IMR-90 (cell line): ENCODE data around the gene LRP1B. TPM values are rescaled to one million over a fixed set of nuclear protein-coding genes. Genes with fewer than 3 reads are reported as not detected.

ENCODE experiments used
- ATAC-seq: fragments of 200-7000 bp; cut with Tn5 transposase; 2 replicates; pipeline ENCODE4 v1.9.1; 2020; ENCODE audit warnings: low read depth, mild to moderate bottlenecking, moderate library complexity
- BruUV-seq: library from RNA; stranded (reverse); fragments of 400-500 nt; replicated peaks from 2 replicates; lab custom pipeline; 2021; lab: Mats Ljungman, UMichigan
- CTCF ChIA-PET: fragments of 300-600 bp; formaldehyde crosslinking; extraction: SDS; loops from one replicate; lab custom pipeline; 2021; ENCODE audit warnings: antibody characterized with exemption; lab: Yijun Ruan, JAX
- POLR2A ChIA-PET: fragments of 300-600 bp; sonication (Branson Sonifier 250); formaldehyde crosslinking; loops from one replicate; lab custom pipeline; 2022; ENCODE audit warnings: antibody characterized with exemption; ENCODE audit not compliant: unreplicated experiment; lab: Charles Lee
- DNase-seq: peaks from one replicate; pipeline ENCODE4 v3.0.0; 2013
- H2AFZ ChIP-seq: replicated peaks from 2 replicates; pipeline ENCODE3; 2013; ENCODE audit warnings: low read length, mild to moderate bottlenecking; ENCODE audit not compliant: poor library complexity
- H2AK5ac ChIP-seq: 2 replicates; pipeline ENCODE4 v1.6.1; 2013; ENCODE audit warnings: low read depth, low read length, inconsistent platforms
- H2AK9ac ChIP-seq: replicated peaks from 2 replicates; pipeline ENCODE3; 2013; ENCODE audit warnings: mild to moderate bottlenecking, low read depth, low read length, moderate library complexity; ENCODE audit not compliant: poor library complexity
- H2BK120ac ChIP-seq: 2 replicates; pipeline ENCODE4 v1.6.1; 2013; ENCODE audit warnings: low read depth, low read length, inconsistent platforms
- H2BK15ac ChIP-seq: 3 replicates; pipeline ENCODE4 v1.6.1; 2013; ENCODE audit warnings: low read depth, low read length, inconsistent platforms
- H2BK20ac ChIP-seq: 2 replicates; pipeline ENCODE4 v1.6.1; 2013; ENCODE audit warnings: low read depth, mild to moderate bottlenecking, inconsistent platforms, low read length, moderate library complexity
- H2BK5ac ChIP-seq: 2 replicates; pipeline ENCODE4 v1.6.1; 2013; ENCODE audit warnings: mild to moderate bottlenecking, low read depth, low read length, inconsistent platforms; ENCODE audit not compliant: poor library complexity, severe bottlenecking
- H3K14ac ChIP-seq: replicated peaks from 2 replicates; pipeline ENCODE4 v1.6.1; 2013; ENCODE audit warnings: low read depth, low read length, inconsistent platforms
- H3K18ac ChIP-seq: 2 replicates; pipeline ENCODE4 v1.6.1; 2013; ENCODE audit warnings: low read depth, low read length, control low read depth
- H3K23ac ChIP-seq: 2 replicates; pipeline ENCODE4 v1.6.1; 2013; ENCODE audit warnings: low read depth, low read length, inconsistent platforms
- H3K27ac ChIP-seq: 2 replicates; pipeline ENCODE4 v1.5.1; 2013; ENCODE audit warnings: mild to moderate bottlenecking, control low read depth, low read length; ENCODE audit not compliant: insufficient read depth
- H3K27me3 ChIP-seq: 2 replicates; pipeline ENCODE4 v1.6.1; 2013; ENCODE audit warnings: low read length; ENCODE audit not compliant: control insufficient read depth, insufficient read depth
- H3K36me3 ChIP-seq: 2 replicates; pipeline ENCODE4 v1.6.1; 2013; ENCODE audit warnings: low read length, mixed read lengths; ENCODE audit not compliant: control insufficient read depth, insufficient read depth
- H3K4ac ChIP-seq: 2 replicates; pipeline ENCODE4 v1.6.1; 2013; ENCODE audit warnings: low read depth, low read length, inconsistent platforms
- H3K4me1 ChIP-seq: 2 replicates; pipeline ENCODE4 v1.6.1; 2013; ENCODE audit warnings: low read length, mixed read lengths; ENCODE audit not compliant: control insufficient read depth, insufficient read depth
- H3K4me2 ChIP-seq: 2 replicates; pipeline ENCODE4 v1.6.1; 2013; ENCODE audit warnings: low read depth, mild to moderate bottlenecking, control low read depth, low read length, moderate library complexity
- H3K4me3 ChIP-seq: 2 replicates; pipeline ENCODE4 v1.5.1; 2013; ENCODE audit warnings: low read depth, mild to moderate bottlenecking, control low read depth, low read length, moderate library complexity; ENCODE audit not compliant: insufficient read depth
- H3K56ac ChIP-seq: 2 replicates; pipeline ENCODE4 v1.6.1; 2013; ENCODE audit warnings: low read length, inconsistent platforms; ENCODE audit not compliant: insufficient read depth; ENCODE audit errors: extremely low read depth
- H3K79me1 ChIP-seq, 2 experiments: 2 replicates each; pipeline ENCODE4 v1.6.1; 2013; ENCODE audit warnings: low read length in 2 of 2, inconsistent platforms in 1 of 2, low read depth in 1 of 2
- H3K9ac ChIP-seq: 2 replicates; pipeline ENCODE4 v1.6.1; 2013; ENCODE audit warnings: low read depth, low read length, control low read depth
- H3K9me1 ChIP-seq: 2 replicates; pipeline ENCODE4 v1.6.1; 2013; ENCODE audit warnings: low read length, inconsistent platforms; ENCODE audit not compliant: insufficient read depth
- H3K9me3 ChIP-seq: 2 replicates; pipeline ENCODE4 v1.6.1; 2013; ENCODE audit warnings: low read length; ENCODE audit not compliant: control insufficient read depth, insufficient read depth
- H4K20me1 ChIP-seq: 2 replicates; pipeline ENCODE4 v1.6.1; 2013; ENCODE audit warnings: low read length, inconsistent platforms; ENCODE audit not compliant: insufficient read depth
- H4K5ac ChIP-seq: 2 replicates; pipeline ENCODE4 v1.6.1; 2013; ENCODE audit warnings: mild to moderate bottlenecking, low read depth, low read length, control low read depth
- H4K8ac ChIP-seq, 2 experiments: 2 replicates each; pipeline ENCODE4 v1.6.1; 2013; ENCODE audit warnings: low read depth in 2 of 2, low read length in 2 of 2, control low read depth in 1 of 2, inconsistent platforms in 1 of 2
- H4K91ac ChIP-seq: 2 replicates; pipeline ENCODE4 v1.6.1; 2013; ENCODE audit warnings: low read depth, low read length, inconsistent platforms; ENCODE audit not compliant: insufficient read depth
- BHLHE40 ChIP-seq: fragments of 150-350 bp; IDR thresholded peaks from 2 replicates; pipeline ENCODE4 v1.6.1; 2016; ENCODE audit warnings: mild to moderate bottlenecking, low read depth, low read length
- CHD1 ChIP-seq: IDR thresholded peaks from 2 replicates; pipeline ENCODE4 v1.6.1; 2012; ENCODE audit warnings: low read depth, low read length, improper control_type of control experiment
- FOS ChIP-seq: fragments of 150-350 bp; IDR thresholded peaks from 2 replicates; pipeline ENCODE4 v1.6.1; 2016; ENCODE audit warnings: low read depth, low read length
- MAFK ChIP-seq: IDR thresholded peaks from 2 replicates; pipeline ENCODE4 v1.6.1; 2012; ENCODE audit warnings: low read depth, low read length, improper control_type of control experiment
- NFE2L2 ChIP-seq: fragments of 150-350 bp; IDR thresholded peaks from 2 replicates; pipeline ENCODE4 v1.6.1; 2016; ENCODE audit warnings: low read depth, mild to moderate bottlenecking, low read length
- WGBS, 2 experiments: methylation state at CpG; one replicate each; pipeline versions ENCODE4 v1.1.5 to v1.1.7; 2013; ENCODE audit warnings: missing lambda C conversion rate in 2 of 2; ENCODE audit not compliant: insufficient read length in 1 of 2; ENCODE audit errors: extremely low coverage in 2 of 2; 5-methylcytosine and 5-hydroxymethylcytosine counted together
- dilution Hi-C: fragments of 300-500 bp; cut with HindIII; formaldehyde crosslinking; loops from one replicate; pipeline ENCODE4 v1.14.3; 2018; ENCODE audit warnings: low sequenced_read_pairs; ENCODE audit not compliant: unreplicated experiment
- in situ Hi-C: fragments of 300-500 bp; cut with MboI; formaldehyde crosslinking; loops from 3 replicates; pipeline ENCODE4 v1.14.3; 2019; ENCODE audit warnings: low sequenced_read_pairs, inconsistent platforms, mixed read lengths
- intact Hi-C: fragments of 100-400 bp; cut with micrococcal nuclease; formaldehyde crosslinking; loops from 2 replicates; pipeline ENCODE4 v1.10.0; 2022
- polyA plus RNA-seq, 3 experiments: library from polyadenylated mRNA; depleted of rRNA; stranded (reverse); fragments of >200 nt; gene quantifications; 2 replicates each; pipeline ENCODE4 v1.2.3, GENCODE V29; 2012; ENCODE audit warnings: low replicate concordance in 1 of 3
- total RNA-seq: library from RNA; depleted of rRNA; stranded (reverse); fragments of >200 nt; gene quantifications from 2 replicates; pipeline ENCODE4 v1.2.3, GENCODE V29; 2012

The LRP1B gene
- total and polyA plus RNA-seq, 2 of the 4 experiments (the other 2 are of a cell fraction) = under 0.01 to 0.02 TPM

- ATAC-seq (peak; percentile 40; the same call in 1 of the 2 replicates), DNase-seq (peak; percentile 78)
- Histone ChIP-seq H3K9me3 (no peaks in the 10 kb centered on the region), H2BK20ac (peak overlapping the region; percentile 77; the same call in 1 of the 2 replicates), H4K8ac (peak overlapping the region in 1 of 2 experiments; percentile 74; a peak in 1 of 4 replicates), H2BK5ac (peak overlapping the region; percentile 61), H3K27ac (no peak overlapping the region), H3K18ac (no peak overlapping the region), H3K14ac (no peak overlapping the region), H3K9ac (no peak overlapping the region), H3K4me2 (no peak overlapping the region), H3K4me1 (no peaks in the 10 kb centered on the region; the same call in 1 of the 2 replicates), H3K4me3 (no peak overlapping the region), H2BK120ac (peak overlapping the region; percentile 71; the same call in 1 of the 2 replicates), H3K56ac (no peak overlapping the region), H4K5ac (no peak overlapping the region; the same call in 1 of the 2 replicates), H2AK5ac (no peak overlapping the region), H3K36me3 (no peaks in the 10 kb centered on the region), H4K91ac (no peak overlapping the region), H3K9me1 (no peaks in the 10 kb centered on the region), H2AFZ (no peak overlapping the region), H2AK9ac (no peak overlapping the region), H2BK15ac (no peak overlapping the region), H4K20me1 (no peaks in the 10 kb centered on the region), H3K23ac (no peak overlapping the region), H3K79me1 (no peaks in the 10 kb centered on the region), H3K4ac (peak overlapping the region; percentile 2; the same call in 1 of the 2 replicates), H3K27me3 (no peaks in the 10 kb centered on the region)
- WGBS, 2 experiments = no CpG with 5 or more reads among the region's 1 CpG
- no TSS peak for BruUV-seq
- in situ Hi-C loops = no loop called here
- dilution Hi-C loops = no loop called here
- ChIA-PET CTCF (interaction anchor here (0.5 to 0.8 kb wide), 4 partner anchors 9 to 311 kb away, joined by 3 to 5 read pairs (median 4); no protein-coding TSS in a partner anchor), POLR2A (no interaction called here)
- TF ChIP-seq BHLHE40 (no peak), MAFK (peak; percentile 70), NFE2L2 (peak; percentile 74), FOS (peak; percentile 43; the same call in 1 of the 2 replicates), CHD1 (no peak)
- intact Hi-C loops = loop anchor here (10.0 kb wide), 1 partner anchor 1334 kb away; no protein-coding TSS in a partner anchor
Observed at GRCh38 chr2:141021109-141021508, 1109.7 kb downstream of the LRP1B start.
